Astrocyte of the spinal cord (primary cell): ENCODE results near the gene TMEM175.

Experiments used
- DNase-seq: peaks from one replicate; pipeline ENCODE4 v3.0.0; 2011; ENCODE audit warnings: low read depth, low spot score
- H3K4me3 ChIP-seq: 2 replicates; pipeline ENCODE4 v1.5.1; 2011; ENCODE audit warnings: low read depth, mild to moderate bottlenecking, low read length, moderate library complexity
- CTCF ChIP-seq: IDR thresholded peaks from 2 replicates; pipeline ENCODE4 v1.5.1; 2012; ENCODE audit warnings: low read depth, mild to moderate bottlenecking, low read length, inconsistent platforms
- in situ Hi-C: cut with HindIII; loops from 2 replicates; pipeline ENCODE4 v1.10.0; 2017; ENCODE audit warnings: low sequenced_read_pairs

The TMEM175 gene

GRCh38 chr4:950136-951020 lies 18.1 kb downstream of the TMEM175 start:
- no peak for DNase-seq
- no peak for TF ChIP-seq CTCF
- H3K4me3 ChIP-seq, result no peak overlapping the region
- in situ Hi-C loops, result no loop called here

GRCh38 chr4:951186-951585 lies 18.9 kb downstream of the TMEM175 start:
- no peak for TF ChIP-seq CTCF
- DNase-seq, result no peak
- H3K4me3 ChIP-seq, result no peak overlapping the region
- in situ Hi-C loops, result no loop called here

GRCh38 chr4:951594-952468 lies 19.6 kb downstream of the TMEM175 start:
- no peak overlapping the region for H3K4me3 ChIP-seq
- DNase-seq, result no peak
- in situ Hi-C loops, result no loop called here
- TF ChIP-seq CTCF, result no peak

GRCh38 chr4:952881-953573 lies 20.8 kb downstream of the TMEM175 start:
- no peak for DNase-seq
- TF ChIP-seq CTCF, result no peak
- H3K4me3 ChIP-seq, result no peak overlapping the region
- in situ Hi-C loops, result no loop called here

GRCh38 chr4:953574-953915 lies 21.3 kb downstream of the TMEM175 start:
- DNase-seq, result no peak
- in situ Hi-C loops, result no loop called here
- no peak overlapping the region for H3K4me3 ChIP-seq
- no peak for TF ChIP-seq CTCF
